ENCODE measurements around the gene DMAC2. TPM values are rescaled to one million over a fixed set of nuclear protein-coding genes. Genes with fewer than 3 reads are reported as not detected.

Gene DMAC2
- total RNA-seq, 1 donor from 2014 or later: 38.2 TPM

Other genes starting within 250 kb of the DMAC2 start
- gene CYP2S1, start 246.7 kb downstream of the DMAC2 start, total RNA-seq: not detected in 2 replicates
- not detected in 2 replicates for gene AXL, start 220.7 kb downstream of the DMAC2 start, total RNA-seq
- gene HNRNPUL1, start 175.5 kb downstream of the DMAC2 start, total RNA-seq: 235 and 244 TPM in 2 replicates
- gene CCDC97, start 129.7 kb downstream of the DMAC2 start, total RNA-seq: 61.7 and 65.3 TPM in 2 replicates
- 80.7 and 88.5 TPM in 2 replicates for gene TGFB1, start 86.0 kb downstream of the DMAC2 start, total RNA-seq
- gene B9D2, start 75.8 kb downstream of the DMAC2 start, total RNA-seq: 11.7 and 14.2 TPM in 2 replicates
- 3.7 and 4.6 TPM in 2 replicates for gene TMEM91, start 63.4 kb downstream of the DMAC2 start, total RNA-seq
- gene EXOSC5, start 42.6 kb downstream of the DMAC2 start, total RNA-seq: 30.1 and 31.6 TPM in 2 replicates
- 22.2 and 25.2 TPM in 2 replicates for gene BCKDHA, start 42.1 kb downstream of the DMAC2 start, total RNA-seq
- gene B3GNT8, start 12.5 kb downstream of the DMAC2 start, total RNA-seq: 0.10 and 0.24 TPM in 2 replicates
- not detected in 2 replicates for gene ERICH4, start 3.2 kb upstream of the DMAC2 start, total RNA-seq
- gene CEACAM21, start 136.3 kb upstream of the DMAC2 start, total RNA-seq: 11.7 and 12.0 TPM in 2 replicates
- not detected in 2 replicates for gene CEACAM4, start 187.2 kb upstream of the DMAC2 start, total RNA-seq
- not detected in 2 replicates for gene CEACAM7, start 248.4 kb upstream of the DMAC2 start, total RNA-seq